ENCODE data around the gene MALT1. TPM values are rescaled to one million over a fixed set of nuclear protein-coding genes. Genes with fewer than 3 reads are reported as not detected.
"Not testable (repeated sequence)": the region's sequence is repeated elsewhere in the genome, so short reads cannot be mapped to it uniquely, and the experiment has no call there.

MALT1 gene
- total RNA-seq, 1 donor from 2014 or later, result 25.5 TPM

GRCh38 chr18:58649966-58650816 lies 21.1 kb upstream of the MALT1 start:
- intact Hi-C loops (cut with DNase I), result no loop called here
- DNase-seq (ENCODE audit: low spot score), result no peak
- ATAC-seq, result no peak

GRCh38 chr18:58650830-58651229 lies 20.4 kb upstream of the MALT1 start:
- intact Hi-C loops (cut with DNase I); ATAC-seq: not testable (repeated sequence)

GRCh38 chr18:58653144-58653722 lies 18.0 kb upstream of the MALT1 start:
- ATAC-seq; DNase-seq (ENCODE audit: low spot score); intact Hi-C loops (cut with DNase I): not testable (repeated sequence)

More at GRCh38 chr18:58650830-58651229, 20.4 kb upstream of the MALT1 start:
- not testable (repeated sequence) for DNase-seq (ENCODE audit: low spot score)

GRCh38 chr18:58653814-58654509 lies 17.3 kb upstream of the MALT1 start:
- DNase-seq (ENCODE audit: low spot score) (no peak), ATAC-seq (no peak)
- intact Hi-C loops (cut with DNase I), result no loop called here

- intact Hi-C loops (cut with DNase I), result no loop called here
- ATAC-seq (no peak), DNase-seq (ENCODE audit: low spot score) (no peak)
These were observed 16.2 kb upstream of the MALT1 start for GRCh38 chr18:58654896-58655614.

- ATAC-seq (no peak), DNase-seq (ENCODE audit: low spot score) (no peak)
- intact Hi-C loops (cut with DNase I), result no loop called here
These were observed 14.2 kb upstream of the MALT1 start for GRCh38 chr18:58657081-58657480.

- intact Hi-C loops (cut with DNase I), result no loop called here
- DNase-seq (ENCODE audit: low spot score) (no peak), ATAC-seq (no peak)
These were observed 13.8 kb upstream of the MALT1 start for GRCh38 chr18:58657494-58657893.

GRCh38 chr18:58659691-58660090 lies 11.6 kb upstream of the MALT1 start:
- intact Hi-C loops (cut with DNase I), result no loop called here
- DNase-seq (ENCODE audit: low spot score) (no peak), ATAC-seq (no peak)

GRCh38 chr18:58660915-58661314 lies 10.3 kb upstream of the MALT1 start:
- no peak for ATAC-seq
- intact Hi-C loops (cut with DNase I), result no loop called here
- DNase-seq (ENCODE audit: low spot score), result no peak

GRCh38 chr18:58661423-58661822 lies 9.8 kb upstream of the MALT1 start:
- intact Hi-C loops (cut with DNase I), result no loop called here
- ATAC-seq (no peak), DNase-seq (ENCODE audit: low spot score) (no peak)

GRCh38 chr18:58662118-58662517 lies 9.1 kb upstream of the MALT1 start:
- ATAC-seq (no peak), DNase-seq (ENCODE audit: low spot score) (no peak)
- intact Hi-C loops (cut with DNase I), result no loop called here

GRCh38 chr18:58666176-58666575 lies 5.1 kb upstream of the MALT1 start:
- DNase-seq (ENCODE audit: low spot score) (no peak), ATAC-seq (no peak)
- intact Hi-C loops (cut with DNase I), result no loop called here

- no peak for ATAC-seq
- DNase-seq (ENCODE audit: low spot score), result no peak
- intact Hi-C loops (cut with DNase I), result no loop called here
These were observed 3.1 kb upstream of the MALT1 start for GRCh38 chr18:58668211-58668610.

GRCh38 chr18:58668897-58669296 lies 2.4 kb upstream of the MALT1 start:
- no peak for DNase-seq (ENCODE audit: low spot score)
- intact Hi-C loops (cut with DNase I), result no loop called here
- no peak for ATAC-seq

- ATAC-seq (no peak), DNase-seq (ENCODE audit: low spot score) (no peak)
- intact Hi-C loops (cut with DNase I), result no loop called here
These were observed 1.4 kb upstream of the MALT1 start for GRCh38 chr18:58669731-58670378.

GRCh38 chr18:58670404-58671110 lies 708 bp upstream of the MALT1 start:
- intact Hi-C loops (cut with DNase I), result no loop called here
- no peak for ATAC-seq
- DNase-seq (ENCODE audit: low spot score), result no peak

- ATAC-seq (peak; percentile 5), DNase-seq (ENCODE audit: low spot score) (peak; percentile 73)
- intact Hi-C loops (cut with DNase I), result no loop called here
These were observed 633 bp downstream of the MALT1 start for GRCh38 chr18:58671632-58672564.

Data from sciatic nerve (tissue), 2 donors.